GM19467 (cell line): Measurements from ENCODE around the gene TMEM63B.
"Not testable (repeated sequence)": the region's sequence is repeated elsewhere in the genome, so short reads cannot be mapped to it uniquely, and the experiment has no call there.

ENCODE experiments used
- ATAC-seq: cut with Tn5 transposase; IDR thresholded peaks from one replicate; pipeline ENCODE4 v1.9.1; 2021; ENCODE audit warnings: mild to moderate bottlenecking, moderate library complexity; ENCODE audit not compliant: unreplicated experiment

TMEM63B gene

DNA sequence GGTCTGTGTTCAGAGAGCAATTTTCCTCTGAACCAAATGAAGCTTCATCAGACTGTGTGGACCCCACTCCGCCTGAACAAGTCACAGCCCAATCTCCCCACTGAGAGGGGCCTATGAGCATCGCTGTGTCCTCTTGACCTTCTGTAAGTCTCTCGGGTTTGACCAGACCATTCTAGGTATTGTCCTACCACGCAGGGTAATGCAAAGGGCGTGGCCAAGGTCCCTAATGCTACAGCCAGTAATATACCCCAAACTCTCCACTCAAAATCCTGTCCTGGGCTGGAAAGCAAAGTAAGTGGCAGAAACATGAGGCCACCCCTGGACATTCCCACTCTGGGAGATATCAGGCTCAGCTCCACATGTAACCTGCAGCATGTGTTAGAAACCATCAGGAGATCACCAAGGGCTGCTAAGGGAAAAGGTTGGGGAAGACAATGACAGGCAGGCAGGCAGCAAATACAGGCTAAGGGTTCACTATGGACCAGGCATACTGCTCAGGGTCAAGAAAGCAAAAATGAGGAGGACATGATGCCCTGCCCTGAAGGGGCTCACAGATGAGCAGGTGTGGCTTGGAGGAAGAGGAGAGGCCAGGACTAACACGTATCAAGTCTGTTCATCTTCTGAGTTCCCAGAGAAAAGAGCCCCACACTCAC lies 33.5 kb upstream of the TMEM63B start:
- no peak for ATAC-seq

DNA sequence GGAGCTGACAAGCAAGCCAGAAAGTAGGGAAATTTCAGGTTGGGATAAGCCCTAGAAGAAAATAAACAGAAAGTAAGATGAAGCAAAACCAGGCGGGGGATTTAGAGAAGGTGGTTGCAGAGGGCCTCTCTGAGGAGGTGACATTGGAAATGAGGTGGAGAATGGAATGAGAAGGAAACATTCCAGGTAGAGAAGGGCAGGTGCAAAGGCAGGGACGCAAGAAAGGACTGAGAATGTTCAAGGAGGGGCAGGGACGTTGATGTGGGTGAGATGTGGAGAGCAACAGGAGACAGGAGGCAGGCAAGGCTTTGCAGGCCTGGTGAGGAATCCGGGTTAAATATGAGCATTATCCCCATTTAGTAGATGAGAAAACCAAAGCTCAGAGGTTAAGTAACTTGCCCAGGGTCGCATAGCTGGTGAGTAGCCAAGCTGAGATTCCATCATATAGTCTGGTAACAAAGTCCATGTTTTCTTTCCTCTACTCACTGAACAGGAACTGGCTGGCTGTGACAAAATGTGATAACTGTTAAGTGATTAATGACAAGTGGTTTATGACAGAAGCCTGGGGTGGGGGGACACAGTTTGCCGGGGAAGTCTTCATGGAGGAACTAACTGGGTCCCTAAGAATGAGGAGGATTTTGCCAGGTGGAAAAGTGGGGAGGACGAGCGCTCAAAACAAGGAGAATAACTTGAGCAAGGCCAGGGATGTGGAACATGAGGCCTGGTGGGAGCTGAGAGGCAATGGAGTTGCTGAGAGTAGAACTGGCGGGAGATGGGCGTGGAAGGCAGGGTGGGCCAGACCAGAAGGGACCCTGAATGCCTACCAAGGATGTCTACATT lies 32.7 kb upstream of the TMEM63B start:
- ATAC-seq, result no peak

DNA sequence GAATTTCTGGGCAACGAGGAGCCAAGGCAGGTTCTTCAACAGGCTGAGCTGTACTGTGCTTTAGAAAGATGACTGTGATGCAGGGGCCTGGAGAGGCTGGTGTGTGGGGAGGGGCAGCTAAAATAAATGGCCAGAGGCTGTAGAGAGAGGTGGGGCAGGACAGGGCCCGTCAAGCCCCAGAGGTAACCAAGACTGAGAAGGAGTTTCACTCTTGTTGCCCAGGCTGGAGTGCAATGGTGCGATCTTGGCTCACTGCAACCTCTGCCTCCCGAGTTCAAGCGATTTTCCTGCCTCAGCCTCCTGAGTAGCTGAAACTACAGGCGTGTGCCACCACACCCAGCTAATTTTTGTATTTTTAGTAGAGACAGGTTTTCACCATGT lies 32.1 kb upstream of the TMEM63B start:
- ATAC-seq, result not testable (repeated sequence)

DNA sequence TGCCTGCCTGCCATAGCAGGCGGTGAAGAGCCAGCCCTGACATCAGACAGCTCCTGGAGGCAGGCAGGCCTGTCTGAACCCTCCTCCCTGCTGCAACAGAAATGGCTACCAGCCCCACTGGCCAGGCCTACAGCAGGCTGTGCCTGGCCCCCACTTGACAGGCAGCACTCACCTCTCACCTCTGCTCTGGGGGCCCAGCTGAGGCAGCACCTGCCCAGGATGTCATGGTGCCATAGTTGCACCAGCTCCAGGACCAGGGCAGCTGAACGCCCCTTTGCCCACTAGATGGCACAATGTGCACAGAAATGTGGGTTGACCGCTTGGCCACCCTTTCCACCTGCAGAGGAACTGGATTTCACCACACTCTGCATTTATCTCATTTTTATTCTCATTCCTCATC lies 30.7 kb upstream of the TMEM63B start:
- ATAC-seq, result no peak

DNA sequence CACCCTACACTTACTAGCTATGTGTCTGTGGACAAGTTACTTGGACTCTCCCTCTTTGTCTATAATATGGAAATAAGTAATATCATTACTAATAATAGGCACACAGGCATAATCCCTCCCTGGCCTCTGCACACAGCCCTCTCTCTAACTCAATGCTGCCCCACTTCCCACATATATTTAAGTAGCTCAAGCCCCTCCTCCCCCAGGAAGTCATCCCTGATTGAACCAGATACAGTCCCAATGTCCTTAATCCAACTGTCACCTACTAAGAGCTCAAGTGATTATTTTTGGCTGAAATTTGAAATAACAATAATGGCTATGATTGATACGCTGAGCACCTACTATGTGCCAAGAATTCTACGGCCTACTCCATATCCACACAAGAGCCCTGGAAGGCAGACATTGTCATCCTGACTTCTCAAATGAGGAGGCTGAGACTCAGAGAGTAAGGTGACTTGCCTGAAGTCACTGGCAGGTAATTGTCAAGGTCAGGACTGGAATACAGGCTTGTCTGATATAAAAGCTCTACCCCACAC lies 29.5 kb upstream of the TMEM63B start:
- no peak for ATAC-seq

DNA sequence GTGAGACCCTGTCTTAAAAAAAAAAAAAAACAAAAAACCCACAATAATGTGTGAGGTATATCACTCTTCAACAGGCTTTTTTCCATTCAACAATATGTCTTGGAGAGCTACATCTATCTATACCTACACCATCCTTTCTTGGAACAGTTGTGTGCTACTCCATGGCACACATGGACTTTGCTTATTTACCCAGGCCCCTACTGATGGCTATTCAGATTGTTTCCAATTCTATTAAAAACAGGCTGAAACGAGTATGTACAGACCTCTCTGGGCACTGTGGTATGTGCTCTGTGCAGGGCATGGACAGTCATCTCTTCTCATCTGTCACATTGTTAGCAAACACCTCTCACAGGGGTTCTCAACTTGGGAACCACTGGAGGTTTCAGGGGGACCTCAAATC lies 28.2 kb upstream of the TMEM63B start:
- ATAC-seq, result no peak

DNA sequence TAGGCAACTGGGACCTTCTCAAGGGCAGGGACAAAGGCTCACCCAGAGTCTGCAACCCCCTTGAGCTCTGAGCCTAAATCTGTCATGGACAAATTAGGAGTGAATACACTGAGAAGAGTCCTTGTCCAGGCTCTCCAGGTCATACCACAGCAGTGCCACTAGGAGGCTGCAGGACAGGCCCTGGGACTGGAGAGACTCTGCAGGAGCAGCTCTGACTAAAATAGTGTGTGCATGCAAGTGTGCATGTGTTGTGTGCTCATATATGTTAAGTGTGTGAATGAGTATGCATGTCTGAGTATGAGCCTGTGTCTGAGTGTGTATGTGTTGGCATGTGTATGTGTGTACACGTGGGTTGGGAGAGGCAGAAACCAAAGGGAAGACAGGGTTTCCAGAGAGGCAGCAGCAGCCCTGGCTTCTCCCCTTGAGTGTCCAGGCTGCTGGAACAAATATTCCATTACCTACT lies 27.2 kb upstream of the TMEM63B start:
- ATAC-seq, result no peak

DNA sequence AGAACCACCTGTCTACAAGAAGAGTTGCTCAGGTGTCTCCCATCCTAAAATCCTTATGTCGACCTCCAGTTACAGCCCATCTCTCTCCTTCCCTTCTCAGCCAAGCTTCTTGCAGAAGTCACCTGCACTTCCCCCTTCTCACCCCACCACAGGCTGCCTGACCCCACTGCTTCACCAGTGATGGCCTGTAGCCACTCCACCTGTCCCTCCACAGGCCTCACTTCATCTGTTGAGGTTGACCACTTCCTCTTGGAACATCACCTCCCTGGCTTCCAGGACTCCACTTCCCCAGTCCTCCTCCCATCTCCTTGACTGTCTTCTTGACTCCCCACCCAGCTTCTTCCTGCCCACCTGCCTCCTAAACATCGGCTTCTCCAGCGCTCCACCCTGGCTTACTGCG lies 25.5 kb upstream of the TMEM63B start:
- ATAC-seq, result no peak

DNA sequence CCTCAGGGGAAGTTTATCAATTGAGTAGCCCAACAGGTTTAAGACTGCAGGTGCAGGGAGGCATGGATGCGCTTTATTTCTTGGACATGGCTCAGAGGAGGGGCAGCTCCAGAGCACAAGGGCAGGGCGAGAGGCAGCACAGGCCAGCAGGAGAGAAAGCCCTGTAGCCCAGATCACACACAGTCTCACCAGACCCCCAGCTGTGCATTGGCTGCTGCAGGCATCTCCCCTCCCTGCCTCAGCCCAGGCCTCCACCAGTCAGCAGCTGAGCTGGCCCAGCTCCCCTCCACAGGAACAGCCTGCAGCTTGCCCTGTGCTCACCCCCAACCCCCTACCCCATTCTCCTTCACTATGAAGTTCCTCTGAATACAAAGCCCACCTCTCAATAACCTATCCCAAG lies 24.8 kb upstream of the TMEM63B start:
- ATAC-seq, result no peak

DNA sequence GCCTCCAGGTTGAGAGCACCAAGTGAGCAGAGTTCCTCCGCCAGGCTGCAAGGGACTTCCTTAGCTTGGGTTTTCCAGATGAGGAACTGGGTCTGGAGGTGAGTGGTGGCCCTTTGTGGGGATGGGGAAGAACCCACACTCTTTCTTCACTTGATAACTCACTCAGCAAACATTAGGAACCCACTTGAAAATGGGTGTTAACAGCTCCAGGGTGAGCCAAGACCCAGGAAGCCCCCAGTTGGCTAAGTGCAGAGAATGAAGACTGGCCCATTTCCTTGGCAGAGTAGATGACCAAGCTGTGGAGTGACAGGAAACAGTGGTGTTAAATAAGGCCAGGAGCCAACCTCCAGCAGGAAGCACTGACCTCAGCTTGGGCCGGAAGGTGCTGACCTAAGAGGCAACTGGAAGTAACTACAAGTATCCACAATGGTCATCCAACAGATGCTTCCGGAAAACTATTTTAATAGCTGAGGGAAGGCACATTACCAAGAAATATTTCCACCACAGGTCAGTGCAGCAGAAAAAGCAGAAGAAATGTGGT lies 22.8 kb upstream of the TMEM63B start:
- no peak for ATAC-seq

DNA sequence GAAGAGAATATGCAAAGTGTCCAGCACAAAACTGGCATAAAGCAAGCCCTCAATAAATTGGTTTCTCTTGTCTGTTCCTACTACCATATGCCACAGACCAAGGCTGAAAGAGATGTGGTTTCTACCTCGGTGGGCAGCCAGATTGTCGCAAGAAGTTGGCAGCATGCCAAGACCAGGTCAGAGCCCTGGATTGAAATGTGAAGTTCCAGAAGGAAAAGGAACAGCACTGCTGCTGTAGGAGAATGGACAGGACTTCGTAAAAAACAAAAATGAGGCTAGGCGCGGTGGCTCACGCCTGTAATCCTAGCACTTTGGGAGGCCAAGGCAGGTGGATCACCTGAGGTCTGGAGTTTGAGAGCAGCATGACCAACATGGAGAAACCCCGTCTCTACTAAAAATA lies 22.2 kb upstream of the TMEM63B start:
- no peak for ATAC-seq

DNA sequence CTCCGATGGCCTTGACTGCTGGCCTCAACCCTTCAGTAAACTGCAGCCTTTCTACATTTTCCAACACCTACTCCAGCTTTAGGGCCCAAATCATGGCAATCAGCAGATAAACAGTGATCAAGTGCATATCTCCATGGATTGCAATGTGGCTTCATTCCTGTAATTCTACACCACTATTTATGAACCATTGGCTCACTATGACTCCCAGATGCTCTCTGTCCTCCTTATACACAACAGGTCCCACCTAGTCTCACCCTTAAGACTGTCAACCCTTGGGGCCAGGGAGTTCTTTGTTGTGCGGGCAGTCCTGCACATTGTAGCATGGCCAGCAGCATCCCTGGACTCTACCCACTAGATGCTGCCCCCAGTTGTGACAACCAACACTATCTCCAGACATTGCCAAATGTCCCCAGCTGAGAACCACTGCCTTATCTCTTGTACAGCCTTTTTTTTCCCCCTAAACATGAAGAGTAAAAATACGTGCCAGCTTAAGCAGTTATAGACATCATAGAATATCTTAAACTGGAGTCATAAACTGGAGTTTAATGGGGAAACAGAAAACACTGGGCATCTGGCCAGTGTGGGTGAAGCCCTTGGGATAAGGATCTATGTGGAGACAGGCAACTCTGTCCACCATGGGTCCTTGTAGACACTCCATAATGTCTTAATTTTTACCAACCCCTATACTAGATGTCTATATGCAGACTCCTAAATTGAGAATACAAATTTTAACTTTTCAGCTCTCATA lies 21.2 kb upstream of the TMEM63B start:
- no peak for ATAC-seq

DNA sequence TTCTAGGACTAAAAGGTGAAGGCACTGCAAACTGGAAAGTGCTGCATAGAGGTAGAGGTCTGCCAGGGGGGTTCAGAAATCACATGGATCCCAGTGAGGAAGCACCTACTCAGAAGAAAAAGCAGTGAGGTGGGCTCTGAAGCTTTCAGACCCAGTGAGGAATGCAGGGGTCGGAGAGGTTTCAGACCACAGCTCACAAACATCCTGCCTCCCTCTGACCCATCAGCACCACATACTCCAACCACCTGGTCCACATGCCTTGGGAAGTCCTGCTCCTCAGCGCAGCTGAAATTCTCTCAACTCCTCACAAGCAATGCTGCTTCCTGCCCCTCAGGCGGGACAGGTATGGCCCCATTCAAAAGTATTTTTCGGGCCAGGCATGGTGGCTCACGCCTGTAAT lies 20.3 kb upstream of the TMEM63B start:
- ATAC-seq, result no peak

DNA sequence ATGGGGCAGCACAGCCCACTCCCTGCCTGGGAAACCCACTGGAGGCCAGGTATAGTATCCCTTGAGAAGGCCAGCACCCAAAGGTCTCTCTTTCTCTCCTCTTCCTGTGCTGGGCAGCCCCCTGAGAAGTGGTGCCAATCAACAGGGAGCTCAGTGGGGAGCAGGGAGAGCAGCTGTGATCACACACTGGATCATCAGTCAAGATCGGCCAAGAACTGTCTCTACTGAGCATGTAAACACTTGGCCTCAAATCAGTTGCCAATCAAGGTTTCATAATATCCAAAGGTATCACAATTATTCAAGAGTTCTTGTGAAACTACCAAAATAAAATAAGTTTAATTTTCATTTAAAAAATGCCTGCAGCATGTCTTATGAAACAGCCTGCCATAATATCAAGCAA lies 18.9 kb upstream of the TMEM63B start:
- no peak for ATAC-seq

DNA sequence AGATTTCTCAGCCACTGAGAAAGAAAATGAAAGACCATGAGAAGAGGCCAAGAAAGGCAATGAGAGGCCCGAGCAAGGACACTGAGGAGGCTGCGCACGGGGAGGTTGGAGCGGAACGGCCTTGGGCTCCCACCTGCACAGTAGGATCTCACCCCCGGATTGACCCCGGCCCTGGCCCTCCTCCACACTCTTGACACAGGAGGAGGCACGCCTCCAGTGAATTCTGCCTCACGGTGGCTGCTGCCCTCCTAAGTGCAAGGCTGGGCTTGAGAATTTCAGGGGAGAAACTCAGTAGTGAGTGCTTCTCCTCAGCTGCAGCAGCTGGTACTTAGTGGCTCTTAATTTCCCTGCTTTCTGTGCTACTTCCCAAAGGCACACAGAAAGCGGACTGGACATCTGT lies 18.1 kb upstream of the TMEM63B start:
- no peak for ATAC-seq

DNA sequence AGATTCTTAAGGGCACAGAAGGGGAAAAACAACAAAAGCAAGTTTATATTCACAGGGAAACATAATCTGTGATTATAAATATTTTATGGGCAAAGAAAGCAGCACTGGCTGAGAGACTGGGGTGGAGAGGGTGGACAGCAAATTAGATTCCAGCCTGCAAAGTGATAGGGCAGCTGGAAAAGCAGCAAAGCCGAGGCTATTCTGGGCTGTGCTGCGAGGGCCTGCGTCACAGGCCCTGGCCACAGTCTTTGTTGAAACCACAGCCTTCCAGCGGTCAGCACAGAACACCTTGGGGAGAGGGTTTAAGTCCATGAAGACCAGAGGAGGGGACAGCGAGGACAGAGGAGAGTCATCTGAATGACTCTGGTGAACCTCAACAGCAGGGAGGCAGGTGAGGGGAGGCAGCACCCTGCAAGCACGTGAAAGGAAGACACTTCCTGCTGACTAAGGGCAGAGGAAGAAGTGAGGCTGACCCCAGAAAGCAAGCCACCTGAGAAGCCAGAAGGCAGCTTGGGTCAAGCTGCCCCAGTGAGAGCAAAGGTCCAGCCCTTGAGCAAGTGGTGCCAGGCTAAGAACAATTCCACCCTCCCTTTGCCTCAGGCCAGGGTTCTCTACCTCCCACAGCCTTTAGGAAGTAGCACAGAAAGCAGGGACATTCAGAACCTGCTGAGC lies 17.2 kb upstream of the TMEM63B start:
- no peak for ATAC-seq

DNA sequence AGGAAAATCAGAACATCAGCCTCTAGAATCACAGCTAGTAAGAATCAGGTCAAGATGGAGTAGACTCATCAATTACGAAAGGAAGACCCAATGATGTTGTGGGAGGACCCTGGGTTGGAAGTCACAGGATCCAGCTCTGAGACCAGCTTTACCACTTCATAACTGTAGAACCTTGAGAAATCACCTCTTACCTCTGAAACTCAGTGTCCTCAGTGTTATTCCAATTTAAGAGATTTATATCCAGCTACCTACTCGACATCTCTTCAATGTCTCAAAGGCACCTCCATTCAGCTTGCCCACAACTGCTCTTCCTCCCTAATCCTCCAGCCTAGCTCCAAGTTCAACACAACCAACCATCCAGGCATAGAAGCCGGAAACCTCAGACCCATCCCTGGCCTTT lies 16.4 kb upstream of the TMEM63B start:
- ATAC-seq, result no peak

DNA sequence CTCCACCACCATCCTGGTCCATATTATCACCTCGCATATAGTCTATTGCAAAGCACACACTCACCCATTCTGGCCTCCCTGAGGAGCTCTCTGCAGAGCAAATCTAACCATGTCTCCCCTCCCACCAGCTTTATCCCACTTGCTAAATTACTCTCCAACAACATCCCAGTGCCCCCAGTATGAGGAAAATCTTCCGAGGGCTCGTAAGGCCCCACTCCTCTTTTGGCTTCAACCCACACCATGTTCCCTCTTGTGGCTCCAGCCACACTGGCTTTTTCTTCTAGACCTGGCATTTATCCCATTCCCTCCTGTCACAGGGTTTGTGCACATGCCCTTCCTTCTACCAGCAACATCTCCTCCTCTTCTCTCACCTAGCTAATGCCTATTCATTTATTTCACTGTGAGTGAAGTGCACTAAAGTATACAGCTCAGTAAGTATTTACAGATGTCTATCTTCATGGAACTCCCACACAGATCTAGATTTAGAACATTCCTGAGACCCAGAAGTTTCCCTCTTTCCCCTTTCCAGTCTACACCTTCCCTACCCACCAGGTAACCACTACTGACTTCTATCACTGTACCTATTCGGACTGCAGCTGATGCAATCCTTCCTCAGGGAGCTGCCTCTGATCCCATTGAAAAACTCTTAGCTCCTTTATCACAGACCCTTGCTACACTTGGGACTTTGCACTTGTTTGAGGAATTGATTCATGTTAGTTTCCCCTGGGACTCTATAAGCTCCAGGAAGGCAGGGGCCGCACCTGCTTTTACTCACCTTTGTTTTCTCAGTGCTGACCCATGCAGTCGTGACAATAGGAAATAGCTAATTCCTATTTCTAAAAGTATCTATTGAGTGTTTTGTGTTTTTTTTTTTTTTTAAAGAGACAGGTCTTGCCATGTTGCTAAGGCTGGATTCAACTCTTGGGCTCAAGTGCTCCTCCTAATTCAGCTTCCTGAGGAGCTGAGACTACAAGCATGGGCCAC lies 15.6 kb upstream of the TMEM63B start:
- ATAC-seq, result no peak

DNA sequence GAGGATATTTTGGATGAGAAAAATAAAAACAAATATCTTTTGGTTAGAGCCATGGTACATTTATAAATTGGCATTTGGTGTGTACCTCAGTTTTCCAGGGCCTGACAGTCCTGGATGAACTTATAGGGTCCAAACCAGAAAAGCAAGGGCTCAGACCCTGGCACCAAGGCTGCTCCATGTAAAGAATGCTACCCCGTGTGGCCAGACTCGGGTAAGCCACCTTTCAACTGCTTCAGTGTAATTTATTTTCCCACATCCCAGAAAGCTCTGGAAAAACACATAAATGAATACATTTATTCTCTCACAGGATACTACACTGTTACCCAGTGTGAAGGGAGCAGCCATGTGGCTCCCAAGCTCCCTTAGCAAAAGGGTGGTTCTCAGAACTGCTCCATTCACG lies 13.9 kb upstream of the TMEM63B start:
- ATAC-seq, result no peak

DNA sequence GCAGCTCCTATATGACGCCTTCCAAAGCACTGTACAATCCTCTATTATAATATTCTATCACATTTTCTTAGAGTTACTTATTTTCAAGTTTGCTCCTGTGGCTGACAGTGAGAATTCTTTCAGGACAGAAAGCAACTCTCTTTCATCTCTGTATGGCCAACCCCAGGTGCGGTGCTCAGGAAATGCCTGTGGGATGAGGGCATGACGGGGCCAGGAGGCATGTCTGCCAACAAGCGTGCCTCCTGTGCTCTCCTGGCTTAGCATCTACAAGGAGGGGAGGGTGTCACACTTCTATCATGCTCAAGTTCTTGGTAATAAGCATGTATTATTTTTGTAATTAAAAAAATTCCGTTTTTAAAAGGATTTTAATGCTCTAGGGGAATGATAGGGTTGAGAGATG lies 11.5 kb upstream of the TMEM63B start:
- no peak for ATAC-seq
